ENCODE data around the gene RNF217. TPM values are rescaled to one million over a fixed set of nuclear protein-coding genes. Genes with fewer than 3 reads are reported as not detected.
"Not testable (repeated sequence)": the region's sequence is repeated elsewhere in the genome, so short reads cannot be mapped to it uniquely, and the experiment has no call there.

RNF217 gene
- total RNA-seq, 2 experiments from 2014 or later = 1.7 to 2.4 TPM

DNA sequence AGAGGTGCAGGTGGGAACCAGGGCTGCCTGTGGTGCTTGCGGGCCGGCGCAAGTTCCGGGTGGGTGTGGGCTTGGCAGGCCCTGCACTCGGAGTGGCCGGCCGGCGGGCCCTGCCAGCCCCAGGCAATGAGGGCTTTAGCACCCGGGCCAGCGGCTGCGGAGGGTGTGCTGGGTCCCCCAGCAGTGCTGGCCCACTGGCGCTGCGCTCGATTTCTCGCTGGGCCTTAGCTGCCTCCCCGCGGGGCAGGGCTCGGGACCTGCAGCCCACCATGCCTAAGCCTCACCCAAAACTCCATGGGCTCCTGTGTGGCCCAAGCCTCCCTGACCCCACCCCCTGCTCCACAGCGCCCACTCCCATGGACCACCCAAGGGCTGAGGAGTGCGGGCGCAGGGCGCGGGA is 163.6 kb downstream of the RNF217 start:
- DNase-seq; intact Hi-C loops (cut with DNase I, micrococcal nuclease); H3K36me3 Mint-ChIP-seq (ENCODE audit: low read depth); ATAC-seq; H3K27me3 Mint-ChIP-seq; POLR2A ChIA-PET; H3K9me3 Mint-ChIP-seq (ENCODE audit: low read depth); H3K4me3 Mint-ChIP-seq; H3K27ac Mint-ChIP-seq; H3K4me1 Mint-ChIP-seq: not testable (repeated sequence)
- CTCF ChIA-PET = interaction anchor here (1.8 kb wide), 1 partner anchor 12 kb away, joined by 6 read pairs; no protein-coding TSS in a partner anchor

GRCh38 chr6:125129354-125129753 is 167.1 kb downstream of the RNF217 start:
- intact Hi-C loops (cut with DNase I, micrococcal nuclease) = no loop called here
- no peaks in the 10 kb centered on the region for H3K9me3 Mint-ChIP-seq (ENCODE audit: low read depth)
- H3K4me3 Mint-ChIP-seq = no peak overlapping the region
- ATAC-seq = no peak
- no peak for DNase-seq
- CTCF ChIA-PET = interaction anchor here (0.7 to 3.0 kb wide), 2 partner anchors 15 to 18 kb away, joined by 3 to 12 read pairs; no protein-coding TSS in a partner anchor
- H3K27ac Mint-ChIP-seq = no peak overlapping the region
- no peaks in the 10 kb centered on the region for H3K36me3 Mint-ChIP-seq (ENCODE audit: low read depth)
- POLR2A ChIA-PET = no interaction called here
- no peaks in the 10 kb centered on the region for H3K4me1 Mint-ChIP-seq
- peaks cover 1% of the 10 kb centered on the region for H3K27me3 Mint-ChIP-seq

DNA sequence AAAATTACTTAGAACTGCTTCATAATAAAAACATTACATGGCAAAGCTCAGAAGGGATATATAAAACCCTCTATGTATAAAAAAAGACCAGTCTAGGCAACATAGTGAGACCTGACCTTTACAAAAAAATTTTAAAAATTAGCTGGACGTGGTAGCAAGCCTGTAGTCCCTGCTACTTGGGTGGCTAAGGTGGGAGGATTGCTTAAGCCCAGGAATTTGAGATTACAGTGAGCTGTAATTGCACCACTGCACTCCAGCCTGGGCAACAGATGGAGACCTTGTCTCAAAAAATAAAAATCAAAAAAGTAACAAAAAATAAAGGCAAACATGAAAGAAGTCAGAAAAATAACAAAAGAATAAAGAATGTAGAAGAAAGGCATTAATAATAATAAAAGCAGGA is 169.8 kb downstream of the RNF217 start:
- no peaks in the 10 kb centered on the region for H3K36me3 Mint-ChIP-seq (ENCODE audit: low read depth)
- H3K27me3 Mint-ChIP-seq = peaks cover 1% of the 10 kb centered on the region
- POLR2A ChIA-PET = no interaction called here
- no peaks in the 10 kb centered on the region for H3K4me1 Mint-ChIP-seq
- DNase-seq (no peak), ATAC-seq (no peak)
- no peaks in the 10 kb centered on the region for H3K9me3 Mint-ChIP-seq (ENCODE audit: low read depth)
- H3K4me3 Mint-ChIP-seq = no peak overlapping the region
- H3K27ac Mint-ChIP-seq = no peak overlapping the region
- CTCF ChIA-PET = no interaction called here
- intact Hi-C loops (cut with DNase I, micrococcal nuclease) = no loop called here

DNA sequence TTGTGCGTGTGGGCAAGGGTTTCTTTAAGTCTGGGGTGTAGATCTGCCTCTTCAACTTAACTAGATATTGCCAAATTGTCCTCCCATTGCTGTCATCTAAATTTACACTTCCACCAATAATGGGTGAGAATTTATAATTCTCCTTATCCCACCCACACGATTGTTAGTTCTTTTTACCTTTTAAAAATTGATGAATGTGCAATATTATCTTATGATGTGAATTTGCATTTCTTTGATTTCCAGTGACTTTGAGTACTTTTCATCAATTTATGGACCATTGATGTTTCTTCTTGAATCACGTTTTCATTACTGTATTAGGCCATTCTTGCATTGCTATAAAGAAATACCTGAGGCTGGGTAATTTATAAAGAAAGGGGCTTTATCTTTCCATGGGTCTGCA is 174.1 kb downstream of the RNF217 start:
- H3K4me3 Mint-ChIP-seq = no peak overlapping the region
- no peak for ATAC-seq

GRCh38 chr6:125138083-125138482 is 175.8 kb downstream of the RNF217 start:
- H3K4me1 Mint-ChIP-seq = no peaks in the 10 kb centered on the region
- ChIA-PET POLR2A (no interaction called here), CTCF (interaction anchor here (1.2 kb wide), 1 partner anchor 16 kb away, joined by 3 read pairs; the partner anchor contains the start of gene TPD52L1)
- intact Hi-C loops (cut with DNase I, micrococcal nuclease) = no loop called here
- H3K4me3 Mint-ChIP-seq = no peak overlapping the region
- H3K36me3 Mint-ChIP-seq (ENCODE audit: low read depth) = no peaks in the 10 kb centered on the region
- H3K9me3 Mint-ChIP-seq (ENCODE audit: low read depth) = no peaks in the 10 kb centered on the region
- no peak overlapping the region for H3K27ac Mint-ChIP-seq
- DNase-seq (no peak), ATAC-seq (no peak)
- peaks cover 2% of the 10 kb centered on the region for H3K27me3 Mint-ChIP-seq

More for the DNA sequence above, 174.1 kb downstream of the RNF217 start:
- Mint-ChIP-seq H3K36me3 (ENCODE audit: low read depth) (no peaks in the 10 kb centered on the region), H3K27ac (no peak overlapping the region), H3K9me3 (ENCODE audit: low read depth) (no peaks in the 10 kb centered on the region), H3K27me3 (no peaks in the 10 kb centered on the region), H3K4me1 (no peaks in the 10 kb centered on the region)
- ChIA-PET POLR2A (no interaction called here), CTCF (no interaction called here)
- intact Hi-C loops (cut with DNase I, micrococcal nuclease) = no loop called here
- no peak for DNase-seq

DNA sequence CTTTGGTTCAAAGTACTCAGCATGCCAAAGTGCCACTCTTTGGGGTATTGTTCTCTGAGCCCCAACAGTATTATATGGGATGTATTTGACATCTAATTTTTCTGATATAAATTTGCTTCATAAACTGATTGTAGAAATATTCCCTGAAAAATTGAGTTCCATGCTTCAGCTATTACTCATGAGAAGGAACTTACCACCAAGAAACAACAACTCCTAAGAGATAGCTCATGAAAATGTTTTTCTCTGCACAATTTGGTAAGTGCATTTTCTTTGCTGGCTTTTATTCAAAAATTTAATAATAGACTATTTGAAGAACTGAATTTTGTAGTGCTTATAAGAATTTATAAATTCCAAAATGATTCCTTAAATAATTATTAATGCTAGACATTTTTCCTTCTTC is 178.6 kb downstream of the RNF217 start:
- peaks cover 2% of the 10 kb centered on the region for H3K27me3 Mint-ChIP-seq
- H3K36me3 Mint-ChIP-seq (ENCODE audit: low read depth) = no peaks in the 10 kb centered on the region
- no peak overlapping the region for H3K27ac Mint-ChIP-seq
- no peak for ATAC-seq
- ChIA-PET POLR2A (interaction anchor here (0.7 kb wide), 1 partner anchor 44 kb away, joined by 3 read pairs; no protein-coding TSS in a partner anchor), CTCF (no interaction called here)
- intact Hi-C loops (cut with DNase I, micrococcal nuclease) = no loop called here
- H3K4me3 Mint-ChIP-seq = no peak overlapping the region
- DNase-seq = no peak
- no peaks in the 10 kb centered on the region for H3K4me1 Mint-ChIP-seq
- H3K9me3 Mint-ChIP-seq (ENCODE audit: low read depth) = no peaks in the 10 kb centered on the region

Other genes with a start within 250 kb of the RNF217 start
- 1 to 10 TPM in 1 of 2 experiments, under 1 TPM in 1; 0.89 to 1.4 TPM for gene TPD52L1, start 191.3 kb downstream of the RNF217 start, total RNA-seq